K562 (cell line): ENCODE measurements around the gene SGSM2. TPM values are rescaled to one million over a fixed set of nuclear protein-coding genes. Genes with fewer than 3 reads are reported as not detected.

Source experiments
- ARHGAP35 ChIP-seq: fragments of 450-650 bp; IDR thresholded peaks from 2 replicates; pipeline ENCODE4 v1.6.1; 2018; ENCODE audit not compliant: partially characterized antibody
- PPARD ChIP-seq: fragments of 250-450 bp; sonication (Bioruptor Pico); IDR thresholded peaks from 2 replicates; pipeline ENCODE4 v1.8.0; 2022; ENCODE audit warnings: inconsistent platforms, mild to moderate bottlenecking, moderate library complexity
- polyA plus RNA-seq, 8 experiments: library from polyadenylated mRNA; depleted of rRNA in 4 of 8; stranded (reverse) in 5 of 8; unstranded in 3 of 8; fragments of >200 nt; fragmentation: Nextera tagmentation in 2 of 8; fragmentation: Illumina TruSeq in 1 of 8; extraction: Ambion mirVana in 2 of 8; extraction: Trizol in 1 of 8; gene quantifications; 2 replicates each; pipeline versions ENCODE4 v1.2.1 to v1.2.3, GENCODE V29; 2011 to 2014; ENCODE audit warnings: inconsistent platforms in 1 of 8, missing spikeins in 1 of 8
- total RNA-seq, 7 experiments: library from RNA; depleted of rRNA in 6 of 7; stranded (reverse); fragments of >200 nt in 6 of 7; fragmentation: Illumina TruSeq in 2 of 7; extraction: Trizol in 2 of 7; gene quantifications; 2 replicates each; pipeline versions ENCODE4 v1.2.1 to v1.2.3, GENCODE V29; 2011 to 2021; ENCODE audit warnings: low replicate concordance in 1 of 7
- TF ChIP-seq, protein P1 (sequence below): fragments of 450-650 bp; IDR thresholded peaks from 2 replicates; pipeline ENCODE4 v1.6.1; 2016; ENCODE audit warnings: low read depth

The SGSM2 gene
- total and polyA plus RNA-seq, 9 of the 15 experiments (the other 6 are each of a cell fraction or from before 2014, with no cell fraction given): 0.20 to 26.3 (median 14.8) TPM

DNA sequence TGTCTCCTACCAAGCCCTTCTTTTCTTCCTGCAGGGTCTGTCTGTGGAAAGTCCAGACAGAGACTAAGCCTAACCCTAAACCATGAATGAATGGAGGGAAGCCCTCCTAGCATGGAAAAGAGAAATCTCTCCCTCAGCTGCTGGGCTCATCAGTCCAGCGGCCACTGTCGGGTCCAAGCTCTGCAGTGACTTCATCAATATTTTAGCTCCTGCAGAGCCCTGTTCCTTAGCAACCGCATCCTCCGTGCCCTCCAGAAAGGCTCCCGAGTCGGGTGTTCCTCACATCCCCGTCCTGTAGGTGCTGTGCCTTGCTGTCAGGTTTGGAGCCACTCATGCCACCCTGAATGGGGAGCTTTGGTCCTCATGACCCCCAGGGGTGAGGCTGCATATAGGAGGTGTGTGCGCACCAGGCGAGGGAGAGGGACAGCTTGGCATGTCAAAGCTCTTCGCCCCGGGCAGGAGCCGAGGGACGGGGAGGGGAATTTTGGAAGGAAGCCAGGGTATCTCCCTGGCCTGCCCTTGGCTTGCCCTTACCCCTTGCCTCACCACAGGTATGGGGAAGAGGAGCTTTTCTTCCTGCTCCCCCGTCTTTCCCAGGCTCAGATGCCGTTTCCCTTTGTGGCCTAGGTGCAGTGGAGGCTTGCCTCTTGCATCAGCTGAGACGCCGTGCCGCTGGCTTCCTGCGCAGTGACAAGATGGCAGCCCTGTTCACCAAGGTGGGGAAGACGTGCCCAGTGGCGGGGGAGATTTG is 23.9 kb downstream of the SGSM2 start (continued):
- TF ChIP-seq, protein P1, sequence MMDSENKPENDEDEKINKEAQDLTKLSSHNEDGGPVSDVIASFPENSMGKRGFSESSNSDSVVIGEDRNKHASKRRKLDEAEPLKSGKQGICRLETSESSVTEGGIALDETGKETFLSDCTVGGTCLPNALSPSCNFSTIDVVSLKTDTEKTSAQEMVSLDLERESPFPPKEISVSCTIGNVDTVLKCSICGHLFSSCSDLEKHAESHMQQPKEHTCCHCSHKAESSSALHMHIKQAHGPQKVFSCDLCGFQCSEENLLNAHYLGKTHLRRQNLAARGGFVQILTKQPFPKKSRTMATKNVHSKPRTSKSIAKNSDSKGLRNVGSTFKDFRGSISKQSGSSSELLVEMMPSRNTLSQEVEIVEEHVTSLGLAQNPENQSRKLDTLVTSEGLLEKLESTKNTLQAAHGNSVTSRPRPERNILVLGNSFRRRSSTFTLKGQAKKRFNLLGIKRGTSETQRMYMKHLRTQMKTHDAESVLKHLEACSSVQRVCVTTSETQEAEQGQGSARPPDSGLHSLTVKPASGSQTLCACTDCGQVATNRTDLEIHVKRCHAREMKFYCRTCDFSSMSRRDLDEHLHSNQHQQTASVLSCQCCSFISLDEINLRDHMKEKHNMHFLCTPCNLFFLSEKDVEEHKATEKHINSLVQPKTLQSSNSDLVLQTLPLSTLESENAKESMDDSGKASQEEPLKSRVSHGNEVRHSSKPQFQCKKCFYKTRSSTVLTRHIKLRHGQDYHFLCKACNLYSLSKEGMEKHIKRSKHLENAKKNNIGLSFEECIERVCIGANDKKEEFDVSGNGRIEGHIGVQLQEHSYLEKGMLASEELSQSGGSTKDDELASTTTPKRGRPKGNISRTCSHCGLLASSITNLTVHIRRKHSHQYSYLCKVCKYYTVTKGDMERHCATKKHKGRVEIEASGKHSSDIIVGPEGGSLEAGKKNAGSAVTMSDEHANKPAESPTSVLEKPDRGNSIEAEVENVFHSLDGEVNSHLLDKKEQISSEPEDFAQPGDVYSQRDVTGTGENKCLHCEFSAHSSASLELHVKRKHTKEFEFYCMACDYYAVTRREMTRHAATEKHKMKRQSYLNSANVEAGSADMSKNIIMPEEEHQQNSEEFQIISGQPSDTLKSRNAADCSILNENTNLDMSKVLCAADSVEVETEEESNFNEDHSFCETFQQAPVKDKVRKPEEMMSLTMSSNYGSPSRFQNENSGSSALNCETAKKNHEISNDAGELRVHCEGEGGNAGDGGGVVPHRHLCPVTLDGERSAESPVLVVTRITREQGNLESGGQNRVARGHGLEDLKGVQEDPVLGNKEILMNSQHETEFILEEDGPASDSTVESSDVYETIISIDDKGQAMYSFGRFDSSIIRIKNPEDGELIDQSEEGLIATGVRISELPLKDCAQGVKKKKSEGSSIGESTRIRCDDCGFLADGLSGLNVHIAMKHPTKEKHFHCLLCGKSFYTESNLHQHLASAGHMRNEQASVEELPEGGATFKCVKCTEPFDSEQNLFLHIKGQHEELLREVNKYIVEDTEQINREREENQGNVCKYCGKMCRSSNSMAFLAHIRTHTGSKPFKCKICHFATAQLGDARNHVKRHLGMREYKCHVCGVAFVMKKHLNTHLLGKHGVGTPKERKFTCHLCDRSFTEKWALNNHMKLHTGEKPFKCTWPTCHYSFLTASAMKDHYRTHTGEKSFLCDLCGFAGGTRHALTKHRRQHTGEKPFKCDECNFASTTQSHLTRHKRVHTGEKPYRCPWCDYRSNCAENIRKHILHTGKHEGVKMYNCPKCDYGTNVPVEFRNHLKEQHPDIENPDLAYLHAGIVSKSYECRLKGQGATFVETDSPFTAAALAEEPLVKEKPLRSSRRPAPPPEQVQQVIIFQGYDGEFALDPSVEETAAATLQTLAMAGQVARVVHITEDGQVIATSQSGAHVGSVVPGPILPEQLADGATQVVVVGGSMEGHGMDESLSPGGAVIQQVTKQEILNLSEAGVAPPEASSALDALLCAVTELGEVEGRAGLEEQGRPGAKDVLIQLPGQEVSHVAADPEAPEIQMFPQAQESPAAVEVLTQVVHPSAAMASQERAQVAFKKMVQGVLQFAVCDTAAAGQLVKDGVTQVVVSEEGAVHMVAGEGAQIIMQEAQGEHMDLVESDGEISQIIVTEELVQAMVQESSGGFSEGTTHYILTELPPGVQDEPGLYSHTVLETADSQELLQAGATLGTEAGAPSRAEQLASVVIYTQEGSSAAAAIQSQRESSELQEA: no peak
- TF ChIP-seq PPARD (CRISPR knock-in tag): no peak
- no peak for TF ChIP-seq ARHGAP35
